GM11168 (cell line): Measurements from ENCODE around the gene C12orf42.

Source experiments
- in situ Hi-C: fragments of 300-500 bp; cut with MboI; formaldehyde crosslinking; loops from one replicate; pipeline ENCODE4 v1.12.0; 2022; ENCODE audit warnings: low sequenced_read_pairs; ENCODE audit not compliant: unreplicated experiment

The C12orf42 gene

GRCh38 chr12:103354403-103354802, 141.4 kb downstream of the C12orf42 start:
- in situ Hi-C loops = no loop called here

- in situ Hi-C loops = no loop called here
Measured at GRCh38 chr12:103353913-103354312, 141.9 kb downstream of the C12orf42 start.

- in situ Hi-C loops = no loop called here
Measured at GRCh38 chr12:103350116-103350515, 145.7 kb downstream of the C12orf42 start.

- in situ Hi-C loops = no loop called here
Measured at GRCh38 chr12:103348935-103349334, 146.8 kb downstream of the C12orf42 start.

GRCh38 chr12:103336940-103337339, 158.8 kb downstream of the C12orf42 start:
- in situ Hi-C loops = no loop called here

GRCh38 chr12:103334466-103334865, 161.3 kb downstream of the C12orf42 start:
- in situ Hi-C loops = no loop called here

- in situ Hi-C loops = no loop called here
Measured at GRCh38 chr12:103333676-103334075, 162.1 kb downstream of the C12orf42 start.

GRCh38 chr12:103331643-103332042, 164.1 kb downstream of the C12orf42 start:
- in situ Hi-C loops = no loop called here

GRCh38 chr12:103330672-103331071, 165.1 kb downstream of the C12orf42 start:
- in situ Hi-C loops = no loop called here

- in situ Hi-C loops = no loop called here
Measured at GRCh38 chr12:103327676-103328075, 168.1 kb downstream of the C12orf42 start.

GRCh38 chr12:103326190-103326589, 169.6 kb downstream of the C12orf42 start:
- in situ Hi-C loops = no loop called here

- in situ Hi-C loops = no loop called here
Measured at GRCh38 chr12:103318566-103318965, 177.2 kb downstream of the C12orf42 start.

GRCh38 chr12:103317220-103317619, 178.5 kb downstream of the C12orf42 start:
- in situ Hi-C loops = no loop called here

GRCh38 chr12:103314786-103315185, 181.0 kb downstream of the C12orf42 start:
- in situ Hi-C loops = no loop called here

GRCh38 chr12:103313894-103314293, 181.9 kb downstream of the C12orf42 start:
- in situ Hi-C loops = no loop called here

GRCh38 chr12:103312742-103313354, 182.9 kb downstream of the C12orf42 start:
- in situ Hi-C loops = no loop called here

GRCh38 chr12:103310546-103311270, 185.1 kb downstream of the C12orf42 start:
- in situ Hi-C loops = no loop called here

GRCh38 chr12:103308396-103308795, 187.4 kb downstream of the C12orf42 start:
- in situ Hi-C loops = no loop called here

GRCh38 chr12:103303484-103303883, 192.3 kb downstream of the C12orf42 start:
- in situ Hi-C loops = no loop called here

- in situ Hi-C loops = no loop called here
Measured at GRCh38 chr12:103301642-103302591, 193.9 kb downstream of the C12orf42 start.

- in situ Hi-C loops = no loop called here
Measured at GRCh38 chr12:103288016-103288415, 207.8 kb downstream of the C12orf42 start.
